GM21360 (cell line): ENCODE results near the gene PTGES.
"Not testable (repeated sequence)": the region's sequence is repeated elsewhere in the genome, so short reads cannot be mapped to it uniquely, and the experiment has no call there.

ENCODE experiments used
- ATAC-seq: cut with Tn5 transposase; IDR thresholded peaks from one replicate; pipeline ENCODE4 v1.9.1; 2021; ENCODE audit warnings: mild to moderate bottlenecking, moderate library complexity; ENCODE audit not compliant: unreplicated experiment

PTGES gene

DNA sequence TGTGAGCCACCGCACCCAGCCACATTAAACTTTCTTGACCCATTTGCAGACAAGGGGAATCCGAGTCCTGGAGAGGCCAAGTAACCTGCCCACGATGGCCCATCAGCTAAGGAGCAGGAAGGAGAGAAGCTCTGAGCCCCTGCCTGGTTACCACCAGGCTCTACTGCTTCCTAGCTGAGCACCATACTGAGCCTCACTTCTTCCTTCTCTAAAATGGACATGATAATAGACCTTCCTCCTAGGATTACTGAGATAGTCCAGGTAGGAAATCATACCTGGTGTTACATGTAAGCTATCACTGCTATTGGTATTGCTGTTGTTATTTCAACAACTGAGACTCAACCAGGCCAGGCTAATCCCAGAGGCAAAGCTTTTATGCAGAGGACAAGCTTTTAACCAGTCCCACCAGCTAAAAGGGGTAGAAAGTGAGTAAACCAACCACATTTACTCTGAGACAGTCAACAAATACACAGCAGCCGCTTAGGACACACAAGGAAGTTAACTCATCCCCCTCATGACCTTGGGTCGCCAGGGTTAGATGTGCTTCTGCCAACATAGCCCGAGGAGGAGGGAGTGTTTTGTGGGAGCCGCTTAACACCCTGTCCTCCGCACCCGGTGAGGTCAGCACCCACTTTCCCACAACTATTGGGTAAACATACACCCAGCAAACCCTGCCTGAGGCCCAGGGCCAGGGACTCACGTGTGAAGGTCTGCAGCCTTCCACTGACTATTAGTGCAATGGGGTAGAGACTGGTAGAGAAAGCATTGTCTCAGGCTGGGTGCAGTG lies 20.6 kb upstream of the PTGES start:
- no peak for ATAC-seq

GRCh38 chr9:129770741-129771140 lies 17.9 kb upstream of the PTGES start:
- ATAC-seq: no peak

- no peak for ATAC-seq
Observed at GRCh38 chr9:129769669-129770068, 16.8 kb upstream of the PTGES start.

DNA sequence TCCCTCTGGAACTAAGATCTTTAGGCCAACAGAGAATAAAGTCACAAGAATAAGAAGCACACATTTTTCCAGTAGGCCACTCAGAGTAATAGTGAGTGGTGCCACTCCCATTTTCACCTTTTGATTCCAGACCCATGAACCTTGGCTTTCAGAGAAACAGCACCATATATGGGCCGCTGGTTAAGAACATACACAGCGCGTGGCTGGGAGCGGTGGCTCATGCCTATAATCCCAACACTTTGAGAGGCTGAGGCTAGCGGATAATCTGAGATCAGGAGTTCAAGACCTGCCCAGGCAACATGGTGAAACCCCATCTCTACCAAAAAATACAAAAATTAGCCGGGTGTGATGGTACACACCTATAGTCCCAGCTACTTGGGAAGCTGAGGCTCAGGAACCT lies 15.6 kb upstream of the PTGES start:
- ATAC-seq: no peak

DNA sequence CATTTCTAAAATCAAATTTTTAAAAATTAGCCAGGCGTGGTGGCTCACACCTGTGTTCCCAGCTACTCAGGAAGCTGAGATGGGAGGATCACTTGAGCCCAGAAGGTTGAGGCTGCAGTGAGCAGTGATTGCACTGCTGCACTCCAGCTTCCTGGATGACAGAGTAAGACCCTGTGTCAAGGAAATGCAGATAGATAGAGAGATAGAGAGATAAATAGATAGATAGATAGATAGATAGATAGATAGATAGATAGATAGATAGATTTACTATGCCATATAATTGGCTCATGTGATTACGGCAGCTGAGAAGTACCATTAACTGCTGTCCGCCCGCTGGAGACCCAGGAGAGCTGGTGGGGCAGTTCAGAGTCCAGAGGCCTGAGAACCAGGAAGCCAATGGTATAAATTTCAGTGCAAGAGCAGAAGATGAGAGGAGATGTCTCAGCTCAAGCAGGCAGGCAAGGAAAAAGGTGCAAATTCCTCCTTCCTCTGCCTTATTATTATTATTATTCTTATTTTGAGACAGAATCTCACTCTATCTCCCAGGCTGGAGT lies 13.0 kb upstream of the PTGES start:
- no peak for ATAC-seq

DNA sequence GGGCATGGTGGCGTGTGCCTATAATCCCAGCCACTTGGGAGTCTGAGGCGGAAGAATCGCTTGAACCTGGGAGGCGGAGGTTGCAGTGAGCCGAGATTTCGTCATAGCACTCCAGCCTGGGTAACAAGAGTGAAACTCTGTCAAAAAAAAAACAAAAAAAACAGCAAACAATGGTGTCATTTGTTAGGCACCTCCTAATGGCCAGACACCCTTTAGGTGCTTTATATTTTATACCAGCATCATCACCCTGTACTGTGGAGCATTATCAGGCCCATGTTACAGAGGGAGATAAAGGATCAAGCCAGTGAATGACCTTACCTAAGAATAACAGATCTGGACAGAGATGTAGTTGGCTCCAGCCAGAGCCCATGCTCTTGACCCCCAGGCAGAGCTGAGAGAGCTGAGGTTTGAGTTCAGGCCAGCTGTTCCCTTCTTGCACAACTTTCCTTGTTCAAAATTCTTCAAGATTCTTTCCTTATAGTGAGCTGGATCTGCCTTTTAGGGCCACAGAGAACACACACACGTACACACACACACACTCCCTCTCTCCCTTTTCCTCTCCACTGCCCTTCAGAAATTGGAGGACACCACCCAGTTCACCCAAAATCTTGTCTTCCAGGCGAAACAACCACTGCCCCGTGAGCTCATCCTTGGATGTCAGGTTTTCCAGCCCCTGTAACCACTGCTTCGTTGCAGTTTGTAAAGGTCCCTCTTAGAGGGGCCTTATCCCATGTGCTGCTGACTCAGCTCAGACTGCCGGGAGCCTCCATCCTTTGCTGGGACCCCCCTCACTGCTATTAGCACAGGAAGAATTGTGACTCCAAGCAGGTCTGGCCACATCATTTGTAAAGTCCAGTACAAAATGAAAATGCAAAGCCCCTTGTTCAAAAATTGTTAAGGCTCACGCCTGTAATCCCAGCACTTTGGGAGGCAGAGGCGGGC lies 10.4 kb upstream of the PTGES start:
- ATAC-seq: no peak

- not testable (repeated sequence) for ATAC-seq
Observed at GRCh38 chr9:129762370-129762984, 9.6 kb upstream of the PTGES start.

- no peak for ATAC-seq
Observed at GRCh38 chr9:129761901-129762369, 9.1 kb upstream of the PTGES start.

- no peak for ATAC-seq
Observed at GRCh38 chr9:129761293-129761900, 8.6 kb upstream of the PTGES start.

- ATAC-seq: not testable (repeated sequence)
Observed at GRCh38 chr9:129760784-129761183, 7.9 kb upstream of the PTGES start.

DNA sequence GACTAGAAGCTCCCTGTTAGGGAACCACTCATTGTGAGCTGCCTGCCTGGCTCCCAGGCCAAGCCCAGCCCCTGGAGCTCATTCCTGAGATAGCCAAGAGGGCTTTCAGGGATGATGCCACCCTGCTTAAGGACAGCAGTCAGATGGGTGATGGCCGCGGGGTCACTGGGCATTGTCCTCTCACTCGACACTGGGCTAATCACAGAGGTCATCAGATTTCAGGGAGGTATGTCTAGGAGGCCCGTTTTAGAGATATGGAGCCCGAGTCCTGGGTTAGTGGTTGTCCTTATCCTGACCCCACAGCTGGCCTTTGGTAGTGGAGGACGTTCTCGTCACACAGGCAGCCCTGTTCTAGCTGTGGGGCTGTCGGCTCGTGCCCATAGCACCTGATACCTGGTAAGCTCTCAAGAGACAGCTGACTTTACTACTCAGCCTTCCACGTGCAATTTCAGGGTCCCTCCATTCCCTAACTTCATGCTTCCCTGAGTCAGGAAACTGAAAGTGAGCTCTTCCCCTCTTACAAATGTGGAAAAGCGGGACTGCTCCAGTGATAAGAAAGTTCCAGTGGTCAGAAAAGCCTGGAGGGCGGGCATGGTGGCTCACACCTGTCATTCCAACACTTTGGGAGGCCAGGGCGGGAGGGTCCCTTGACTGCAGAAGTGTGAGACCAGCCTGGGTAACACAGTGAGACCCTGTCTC lies 7.1 kb upstream of the PTGES start:
- ATAC-seq: no peak

DNA sequence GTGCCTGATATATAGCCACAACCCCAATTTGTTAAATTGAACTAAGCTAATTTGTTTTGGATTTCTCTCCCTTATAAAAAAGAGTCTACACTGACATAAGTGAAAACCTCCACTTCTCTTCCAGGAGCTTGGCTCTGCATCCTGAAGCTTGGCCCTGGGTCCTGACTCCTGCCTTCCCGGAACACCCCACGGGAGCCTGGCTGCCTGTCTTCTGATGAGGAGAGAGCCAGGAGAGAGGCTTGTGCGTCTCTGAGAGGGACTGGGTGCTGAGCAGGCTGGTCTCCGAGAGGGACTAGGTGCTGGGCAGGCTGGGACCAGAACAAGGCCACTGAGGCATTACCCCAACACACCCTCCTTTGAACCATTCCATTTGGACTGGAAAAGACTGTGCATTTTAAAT lies 6.5 kb upstream of the PTGES start:
- no peak for ATAC-seq

DNA sequence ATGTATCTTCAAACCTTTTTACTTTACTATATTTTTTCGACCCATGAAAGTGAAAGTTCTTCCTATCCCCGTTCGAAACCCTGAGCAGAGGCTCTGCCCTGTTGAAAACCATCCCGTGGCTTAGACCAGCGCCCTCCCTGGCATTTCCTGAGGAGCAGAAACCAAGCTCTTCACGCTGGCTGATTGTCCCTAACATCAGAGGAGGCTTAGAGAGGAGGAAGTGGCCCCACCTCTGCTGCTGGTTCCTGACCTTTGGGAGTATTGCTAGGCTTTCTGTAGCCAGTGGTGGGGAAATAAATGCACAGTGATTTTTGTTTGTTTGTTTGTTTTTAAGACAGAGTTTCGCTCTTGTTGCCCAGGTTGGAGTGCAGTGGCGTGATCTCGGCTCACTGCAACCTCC lies 4.2 kb upstream of the PTGES start:
- no peak for ATAC-seq

GRCh38 chr9:129756191-129756590 lies 3.3 kb upstream of the PTGES start:
- ATAC-seq: no peak

DNA sequence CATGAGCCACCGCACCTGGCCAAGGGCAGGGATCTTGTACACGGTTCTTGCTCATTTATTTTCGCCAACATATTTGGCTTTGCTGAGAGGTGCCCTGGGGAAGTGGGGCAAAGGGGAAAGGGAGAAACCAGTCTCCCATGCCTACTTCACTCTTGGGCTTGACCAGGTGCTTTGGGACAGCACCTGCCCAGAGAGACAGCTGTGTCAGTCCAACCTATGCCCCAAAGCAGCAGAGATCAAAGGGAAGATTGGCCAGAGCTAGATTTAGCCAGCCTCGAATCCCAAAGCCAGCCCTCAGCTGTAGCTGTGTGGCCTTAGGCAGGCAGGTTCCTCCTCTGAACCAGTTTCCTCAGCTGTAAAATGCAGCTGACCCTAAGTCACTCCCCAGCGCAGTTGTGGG lies 2.3 kb upstream of the PTGES start:
- ATAC-seq: no peak

- no peak for ATAC-seq
Observed at GRCh38 chr9:129751841-129752801, 721 bp downstream of the PTGES start.

DNA sequence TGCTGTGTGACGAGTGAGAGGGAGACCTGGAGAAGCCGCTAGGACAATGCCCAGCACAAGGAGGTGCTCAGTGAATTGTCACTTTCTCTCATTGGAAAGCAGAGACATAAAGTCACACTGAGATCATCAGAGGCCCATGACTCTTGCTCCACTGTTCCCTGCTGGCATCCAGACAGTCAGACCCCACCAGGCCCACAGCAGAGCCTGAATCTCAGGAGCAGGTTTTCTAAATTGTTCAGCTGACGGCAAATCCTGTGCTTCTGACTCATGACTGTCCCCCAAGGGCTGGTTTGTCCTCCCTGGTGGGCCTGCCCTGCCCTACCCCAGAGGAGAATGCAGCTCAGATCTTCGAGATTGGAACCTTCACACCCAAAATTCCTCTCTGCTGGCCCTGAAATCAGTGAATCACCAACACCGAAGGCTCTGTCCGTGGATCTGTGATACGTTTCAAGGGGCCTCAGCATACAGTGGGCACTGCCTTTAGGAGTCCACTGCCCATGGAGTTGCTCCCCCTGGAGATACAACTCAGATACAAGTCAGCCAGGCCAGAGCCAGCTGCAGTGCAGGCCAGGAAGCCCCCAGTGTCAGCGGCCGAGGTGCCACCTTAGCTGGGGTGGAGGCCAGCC lies 2.7 kb downstream of the PTGES start:
- no peak for ATAC-seq

GRCh38 chr9:129749575-129749974 lies 3.3 kb downstream of the PTGES start:
- ATAC-seq: no peak
